ENCODE results near the gene INHA. TPM values are rescaled to one million over a fixed set of nuclear protein-coding genes. Genes with fewer than 3 reads are reported as not detected.

INHA gene
- total RNA-seq, 4 donors from 2014 or later = 0.45 to 0.75 TPM; not detected in 2

DNA sequence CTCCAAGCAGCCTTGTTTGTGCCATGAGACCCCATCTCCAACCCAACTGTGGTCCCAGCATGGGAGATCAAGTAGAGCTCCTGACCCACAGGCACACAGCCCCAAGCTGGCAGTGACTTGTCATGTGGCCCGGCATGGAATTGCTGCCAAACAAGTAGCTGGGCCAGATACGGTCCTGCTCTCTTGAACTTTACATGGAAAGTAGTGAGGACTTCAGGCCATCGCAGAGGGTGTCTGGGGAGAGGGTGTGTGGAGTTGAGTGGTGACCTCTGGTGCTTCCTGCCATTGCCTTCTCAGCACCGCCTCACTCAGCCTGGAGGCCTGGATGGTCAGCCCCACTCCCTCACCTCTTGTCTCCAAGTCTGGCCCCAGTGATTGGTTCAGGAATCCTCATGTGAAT, 44.4 kb downstream of the INHA start:
- Histone ChIP-seq H3K27me3 (no peaks in the 10 kb centered on the region), H3K36me3 (peaks cover 24 to 45% (median 39%) of the 10 kb centered on the region in 4 donors), H3K9me3 (no peaks in the 10 kb centered on the region), H3K27ac (replicated peaks in 1 of 4) (no peak overlapping the region), H3K4me1 (peaks cover 0 to 4% (median 2%) of the 10 kb centered on the region in 4 donors), H3K4me3 (no peak overlapping the region)
- intact Hi-C loops (cut with DNase I) = no loop called here
- TF ChIP-seq EP300 (IDR thresholded peaks at IDR 0.05) (no peak), POLR2A (IDR thresholded peaks at IDR 0.05; ENCODE audit: low read depth) (no peak), POLR2AphosphoS5 (IDR thresholded peaks at IDR 0.05) (no peak)
- TF ChIP-seq, protein P1, sequence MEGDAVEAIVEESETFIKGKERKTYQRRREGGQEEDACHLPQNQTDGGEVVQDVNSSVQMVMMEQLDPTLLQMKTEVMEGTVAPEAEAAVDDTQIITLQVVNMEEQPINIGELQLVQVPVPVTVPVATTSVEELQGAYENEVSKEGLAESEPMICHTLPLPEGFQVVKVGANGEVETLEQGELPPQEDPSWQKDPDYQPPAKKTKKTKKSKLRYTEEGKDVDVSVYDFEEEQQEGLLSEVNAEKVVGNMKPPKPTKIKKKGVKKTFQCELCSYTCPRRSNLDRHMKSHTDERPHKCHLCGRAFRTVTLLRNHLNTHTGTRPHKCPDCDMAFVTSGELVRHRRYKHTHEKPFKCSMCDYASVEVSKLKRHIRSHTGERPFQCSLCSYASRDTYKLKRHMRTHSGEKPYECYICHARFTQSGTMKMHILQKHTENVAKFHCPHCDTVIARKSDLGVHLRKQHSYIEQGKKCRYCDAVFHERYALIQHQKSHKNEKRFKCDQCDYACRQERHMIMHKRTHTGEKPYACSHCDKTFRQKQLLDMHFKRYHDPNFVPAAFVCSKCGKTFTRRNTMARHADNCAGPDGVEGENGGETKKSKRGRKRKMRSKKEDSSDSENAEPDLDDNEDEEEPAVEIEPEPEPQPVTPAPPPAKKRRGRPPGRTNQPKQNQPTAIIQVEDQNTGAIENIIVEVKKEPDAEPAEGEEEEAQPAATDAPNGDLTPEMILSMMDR (IDR thresholded peaks at IDR 0.05) = no peak
- no peak for DNase-seq (ENCODE audit: extremely low spot score)
- WGBS = 94% methylated on average over 4 of the region's 4 CpGs

DNA sequence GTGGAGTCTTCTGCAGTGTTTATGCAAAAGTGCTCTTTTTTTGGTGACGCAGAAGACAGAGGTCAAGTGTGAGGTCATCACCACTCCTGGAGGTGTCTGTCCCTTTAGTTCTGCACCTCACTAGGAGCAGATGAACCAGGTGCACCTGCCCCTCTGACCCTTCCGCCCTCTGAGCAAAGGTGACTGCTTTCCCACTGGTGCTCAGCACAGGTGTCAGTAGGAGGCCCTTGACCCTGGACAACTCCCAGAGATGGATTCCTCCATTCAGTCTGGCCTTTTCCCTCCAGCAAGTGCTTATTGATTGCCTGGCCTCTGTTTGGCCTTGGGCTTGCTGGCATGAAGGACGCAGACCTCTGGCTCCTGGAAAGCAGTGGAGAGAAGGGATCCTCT, 46.6 kb downstream of the INHA start:
- H3K27ac ChIP-seq (replicated peaks in 1 of 4) = no peak overlapping the region
- no peaks in the 10 kb centered on the region for H3K9me3 ChIP-seq
- DNase-seq (ENCODE audit: extremely low spot score) = no peak
- 87% methylated on average over 3 of the region's 3 CpGs for WGBS
- H3K27me3 ChIP-seq = no peaks in the 10 kb centered on the region
- H3K4me3 ChIP-seq = no peak overlapping the region
- H3K36me3 ChIP-seq = peaks cover 14 to 28% (median 25%) of the 10 kb centered on the region in 4 donors
- H3K4me1 ChIP-seq = peaks cover 0 to 4% (median 2%) of the 10 kb centered on the region in 4 donors
- intact Hi-C loops (cut with DNase I) = no loop called here
- TF ChIP-seq POLR2A (IDR thresholded peaks at IDR 0.05; ENCODE audit: low read depth) = no peak
- no peak for TF ChIP-seq EP300 (IDR thresholded peaks at IDR 0.05)
- no peak for TF ChIP-seq POLR2AphosphoS5 (IDR thresholded peaks at IDR 0.05)
- TF ChIP-seq, protein P1 (IDR thresholded peaks at IDR 0.05) = no peak

DNA sequence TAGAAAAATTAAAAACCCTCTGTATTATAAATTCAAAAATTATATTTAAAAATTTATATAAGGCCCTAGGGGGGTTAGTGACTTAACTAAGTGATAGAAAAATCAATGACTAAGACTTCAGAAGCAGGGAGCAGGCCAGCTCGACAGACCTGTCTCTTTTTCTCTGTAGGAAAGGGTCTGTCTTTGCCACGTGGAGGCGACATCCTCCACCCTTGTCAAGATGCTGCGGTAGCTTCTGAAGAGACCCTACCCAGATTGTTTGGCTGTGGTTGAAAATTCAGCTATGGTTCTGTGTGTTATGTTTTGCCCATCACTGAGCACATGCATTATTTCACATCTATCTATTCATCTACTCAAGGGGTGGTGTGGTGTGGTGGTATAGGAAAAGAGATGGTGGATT, 47.1 kb downstream of the INHA start:
- Histone ChIP-seq H3K4me1 (peaks cover 0 to 4% (median 2%) of the 10 kb centered on the region in 4 donors), H3K9me3 (no peaks in the 10 kb centered on the region), H3K27ac (replicated peaks in 1 of 4) (no peak overlapping the region), H3K27me3 (no peaks in the 10 kb centered on the region), H3K4me3 (no peak overlapping the region), H3K36me3 (peaks cover 9 to 23% (median 20%) of the 10 kb centered on the region in 4 donors)
- TF ChIP-seq POLR2A (IDR thresholded peaks at IDR 0.05; ENCODE audit: low read depth) = no peak
- no peak for TF ChIP-seq POLR2AphosphoS5 (IDR thresholded peaks at IDR 0.05)
- no peak for TF ChIP-seq EP300 (IDR thresholded peaks at IDR 0.05)
- TF ChIP-seq, protein P1 (IDR thresholded peaks at IDR 0.05) = no peak
- DNase-seq (ENCODE audit: extremely low spot score) = no peak
- intact Hi-C loops (cut with DNase I) = no loop called here
- WGBS = 69% methylated on average over 4 of the region's 4 CpGs

DNA sequence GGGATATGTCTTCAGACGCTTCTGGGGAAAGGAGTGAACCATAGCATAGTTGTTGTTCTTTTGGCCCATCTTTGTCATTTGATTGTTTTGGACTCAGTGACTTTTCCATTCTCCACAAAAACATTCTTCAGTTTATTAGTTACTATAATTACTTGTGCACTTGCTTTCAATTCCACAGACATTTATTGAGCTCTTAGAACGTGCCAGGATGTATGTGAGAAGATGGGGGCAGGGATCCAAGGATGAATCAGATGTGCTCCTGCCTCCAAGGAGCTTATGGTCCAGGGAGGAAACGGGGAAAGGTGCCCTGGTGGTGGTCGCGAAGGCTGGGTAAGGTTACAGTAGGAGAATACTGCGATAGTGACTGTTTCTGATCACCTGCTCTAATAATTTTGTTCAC, 48.4 kb downstream of the INHA start:
- DNase-seq (ENCODE audit: extremely low spot score) = no peak
- H3K4me1 ChIP-seq = peaks cover 0 to 4% (median 2%) of the 10 kb centered on the region in 4 donors
- H3K4me3 ChIP-seq = no peak overlapping the region
- peaks cover 0 to 10% (median 9%) of the 10 kb centered on the region in 4 donors for H3K36me3 ChIP-seq
- 82% methylated on average over 6 of the region's 6 CpGs for WGBS
- H3K27ac ChIP-seq (replicated peaks in 1 of 4) = no peak overlapping the region
- intact Hi-C loops (cut with DNase I) = no loop called here
- TF ChIP-seq EP300 (IDR thresholded peaks at IDR 0.05) (no peak), POLR2AphosphoS5 (IDR thresholded peaks at IDR 0.05) (no peak), POLR2A (IDR thresholded peaks at IDR 0.05; ENCODE audit: low read depth) (no peak)
- TF ChIP-seq, protein P1 (IDR thresholded peaks at IDR 0.05) = no peak
- H3K9me3 ChIP-seq = no peaks in the 10 kb centered on the region
- H3K27me3 ChIP-seq = no peaks in the 10 kb centered on the region

DNA sequence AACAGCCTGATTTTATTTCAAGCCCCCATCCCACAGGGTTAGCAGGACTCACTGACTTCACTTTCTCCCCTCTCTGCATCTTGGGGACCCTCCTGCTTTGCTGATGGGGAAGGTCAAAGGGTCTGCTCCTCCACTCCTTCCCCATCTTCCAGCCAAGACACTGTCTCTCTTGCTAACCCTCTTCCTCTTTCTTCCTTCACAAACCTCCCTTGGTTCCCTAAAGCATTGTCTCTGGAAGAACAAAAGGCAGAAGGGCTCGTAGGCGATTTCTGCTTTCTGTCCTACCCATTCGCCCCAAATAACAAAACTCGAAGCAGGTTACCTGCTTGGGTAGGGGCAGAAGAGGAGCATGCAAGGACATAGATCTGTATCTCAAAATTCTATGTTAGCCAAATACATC, 49.8 kb downstream of the INHA start:
- Histone ChIP-seq H3K9me3 (no peaks in the 10 kb centered on the region), H3K36me3 (no peaks in the 10 kb centered on the region), H3K4me3 (no peak overlapping the region), H3K4me1 (peaks cover 0 to 6% (median 3%) of the 10 kb centered on the region in 4 donors), H3K27me3 (no peaks in the 10 kb centered on the region), H3K27ac (replicated peaks in 1 of 4) (no peak overlapping the region)
- TF ChIP-seq EP300 (IDR thresholded peaks at IDR 0.05) = no peak
- TF ChIP-seq POLR2AphosphoS5 (IDR thresholded peaks at IDR 0.05) = no peak
- TF ChIP-seq, protein P1 (IDR thresholded peaks at IDR 0.05) = no peak
- intact Hi-C loops (cut with DNase I) = no loop called here
- no peak for DNase-seq (ENCODE audit: extremely low spot score)
- 74% methylated on average over 4 of the region's 4 CpGs for WGBS

Measured in esophagus muscularis mucosa (tissue), 4 donors.